ENCODE results near the gene SPATA13. TPM values are rescaled to one million over a fixed set of nuclear protein-coding genes. Genes with fewer than 3 reads are reported as not detected.
A peak's percentile ranks its signal among the peaks of the same experiment; 100 is the strongest.

Gene SPATA13
- total and polyA plus RNA-seq, 4 donors, result 29.7 to 41.3 (median 31.8) TPM

DNA sequence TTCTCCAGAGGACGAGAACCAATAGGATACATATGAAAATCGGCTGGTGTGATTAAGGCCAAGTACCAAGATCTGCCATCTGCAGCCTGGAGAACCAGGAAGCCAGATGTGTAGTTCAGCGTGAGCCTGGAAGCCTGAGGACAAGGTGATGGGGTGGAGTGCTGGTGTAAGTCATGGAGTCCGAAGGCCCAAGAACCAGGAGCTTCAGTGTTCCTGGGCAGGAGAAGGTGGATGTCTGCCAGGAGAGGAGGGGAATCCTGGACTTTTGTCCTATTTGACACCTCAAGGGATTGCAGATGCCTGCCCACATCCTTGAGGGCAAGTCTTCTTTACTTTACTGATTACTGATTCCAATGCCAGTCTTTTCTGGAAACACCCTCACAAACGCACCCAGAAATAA is 71.5 kb downstream of the SPATA13 start:
- Histone ChIP-seq H3K9me3 (ENCODE audit: control insufficient read depth, insufficient read depth, low read length) (no peaks in the 10 kb centered on the region), H3K27ac (ENCODE audit: low read depth, low read length) (no peak overlapping the region), H3K36me3 (ENCODE audit: control insufficient read depth, insufficient read depth, low read length) (peaks cover 2% of the 10 kb centered on the region), H3K4me3 (ENCODE audit: low read depth, low read length) (no peak overlapping the region), H3K4me1 (ENCODE audit: control insufficient read depth, insufficient read depth, low read length) (no peaks in the 10 kb centered on the region), H3K27me3 (ENCODE audit: control insufficient read depth, insufficient read depth, low read length) (no peaks in the 10 kb centered on the region)
- no peak for DNase-seq (ENCODE audit: low read depth in 4 of 6, low spot score in 6 of 6)
- 90% methylated on average over 4 of the region's 5 CpGs for WGBS (ENCODE audit: insufficient coverage)

DNA sequence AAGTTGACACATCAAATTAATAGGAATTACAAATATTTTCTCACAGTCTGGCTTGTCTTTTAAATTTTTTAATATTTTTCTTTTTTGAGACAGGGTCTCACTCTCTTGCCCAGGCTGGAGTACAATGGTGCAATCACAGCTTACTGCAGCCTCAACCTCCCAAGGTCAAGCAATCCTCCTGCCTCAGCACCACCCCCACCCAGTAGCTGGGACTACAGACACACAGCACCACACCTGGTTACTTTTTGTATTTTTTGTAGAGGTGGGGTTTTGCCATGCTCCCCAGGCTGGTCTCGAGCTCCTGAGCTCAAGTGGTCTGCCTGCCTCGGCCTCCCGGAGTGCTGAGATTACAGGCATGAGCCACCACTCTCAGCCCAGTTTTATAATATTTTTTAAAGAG is 72.0 kb downstream of the SPATA13 start:
- DNase-seq (ENCODE audit: low read depth in 4 of 6, low spot score in 6 of 6), result no peak
- Histone ChIP-seq H3K36me3 (ENCODE audit: control insufficient read depth, insufficient read depth, low read length) (peaks cover 2% of the 10 kb centered on the region), H3K27ac (ENCODE audit: low read depth, low read length) (no peak overlapping the region), H3K27me3 (ENCODE audit: control insufficient read depth, insufficient read depth, low read length) (no peaks in the 10 kb centered on the region), H3K4me1 (ENCODE audit: control insufficient read depth, insufficient read depth, low read length) (no peaks in the 10 kb centered on the region), H3K9me3 (ENCODE audit: control insufficient read depth, insufficient read depth, low read length) (no peaks in the 10 kb centered on the region), H3K4me3 (ENCODE audit: low read depth, low read length) (no peak overlapping the region)
- WGBS (ENCODE audit: insufficient coverage), result no CpG with 5 or more reads among the region's 3 CpGs

GRCh38 chr13:24233351-24233901 is 72.9 kb downstream of the SPATA13 start:
- no peak overlapping the region for H3K4me3 ChIP-seq (ENCODE audit: low read depth, low read length)
- H3K9me3 ChIP-seq (ENCODE audit: control insufficient read depth, insufficient read depth, low read length), result no peaks in the 10 kb centered on the region
- peaks cover 2% of the 10 kb centered on the region for H3K36me3 ChIP-seq (ENCODE audit: control insufficient read depth, insufficient read depth, low read length)
- H3K4me1 ChIP-seq (ENCODE audit: control insufficient read depth, insufficient read depth, low read length), result no peaks in the 10 kb centered on the region
- DNase-seq (ENCODE audit: low read depth in 4 of 6, low spot score in 6 of 6), result peak in 4 of 6 donors; percentile 29 to 76 (median 54)
- no peaks in the 10 kb centered on the region for H3K27me3 ChIP-seq (ENCODE audit: control insufficient read depth, insufficient read depth, low read length)
- no peak overlapping the region for H3K27ac ChIP-seq (ENCODE audit: low read depth, low read length)
- WGBS (ENCODE audit: insufficient coverage), result 0% methylated on average over 1 of the region's 4 CpGs

GRCh38 chr13:24234200-24234915 is 73.8 kb downstream of the SPATA13 start:
- WGBS (ENCODE audit: insufficient coverage), result no CpG with 5 or more reads among the region's 5 CpGs

GRCh38 chr13:24237356-24237755 is 76.8 kb downstream of the SPATA13 start:
- WGBS (ENCODE audit: insufficient coverage), result 100% methylated on average over 1 of the region's 1 CpG
- Histone ChIP-seq H3K4me1 (ENCODE audit: control insufficient read depth, insufficient read depth, low read length) (no peaks in the 10 kb centered on the region), H3K9me3 (ENCODE audit: control insufficient read depth, insufficient read depth, low read length) (no peaks in the 10 kb centered on the region), H3K27ac (ENCODE audit: low read depth, low read length) (no peak overlapping the region), H3K27me3 (ENCODE audit: control insufficient read depth, insufficient read depth, low read length) (no peaks in the 10 kb centered on the region), H3K36me3 (ENCODE audit: control insufficient read depth, insufficient read depth, low read length) (no peaks in the 10 kb centered on the region), H3K4me3 (ENCODE audit: low read depth, low read length) (no peak overlapping the region)
- no peak for DNase-seq (ENCODE audit: low read depth in 4 of 6, low spot score in 6 of 6)

More at GRCh38 chr13:24234200-24234915, 73.8 kb downstream of the SPATA13 start:
- Histone ChIP-seq H3K4me1 (ENCODE audit: control insufficient read depth, insufficient read depth, low read length) (no peaks in the 10 kb centered on the region), H3K36me3 (ENCODE audit: control insufficient read depth, insufficient read depth, low read length) (peaks cover 2% of the 10 kb centered on the region), H3K4me3 (ENCODE audit: low read depth, low read length) (no peak overlapping the region), H3K27me3 (ENCODE audit: control insufficient read depth, insufficient read depth, low read length) (no peaks in the 10 kb centered on the region), H3K9me3 (ENCODE audit: control insufficient read depth, insufficient read depth, low read length) (no peaks in the 10 kb centered on the region), H3K27ac (ENCODE audit: low read depth, low read length) (no peak overlapping the region)
- DNase-seq (ENCODE audit: low read depth in 4 of 6, low spot score in 6 of 6), result no peak

- 92% methylated on average over 6 of the region's 10 CpGs for WGBS (ENCODE audit: insufficient coverage)
- DNase-seq (ENCODE audit: low read depth in 4 of 6, low spot score in 6 of 6), result no peak
- H3K27me3 ChIP-seq (ENCODE audit: control insufficient read depth, insufficient read depth, low read length), result no peaks in the 10 kb centered on the region
- H3K36me3 ChIP-seq (ENCODE audit: control insufficient read depth, insufficient read depth, low read length), result no peaks in the 10 kb centered on the region
- H3K27ac ChIP-seq (ENCODE audit: low read depth, low read length), result no peak overlapping the region
- H3K4me1 ChIP-seq (ENCODE audit: control insufficient read depth, insufficient read depth, low read length), result peaks cover 7% of the 10 kb centered on the region
- no peaks in the 10 kb centered on the region for H3K9me3 ChIP-seq (ENCODE audit: control insufficient read depth, insufficient read depth, low read length)
- H3K4me3 ChIP-seq (ENCODE audit: low read depth, low read length), result no peak overlapping the region
These were observed 80.8 kb downstream of the SPATA13 start for GRCh38 chr13:24241336-24241735.

DNA sequence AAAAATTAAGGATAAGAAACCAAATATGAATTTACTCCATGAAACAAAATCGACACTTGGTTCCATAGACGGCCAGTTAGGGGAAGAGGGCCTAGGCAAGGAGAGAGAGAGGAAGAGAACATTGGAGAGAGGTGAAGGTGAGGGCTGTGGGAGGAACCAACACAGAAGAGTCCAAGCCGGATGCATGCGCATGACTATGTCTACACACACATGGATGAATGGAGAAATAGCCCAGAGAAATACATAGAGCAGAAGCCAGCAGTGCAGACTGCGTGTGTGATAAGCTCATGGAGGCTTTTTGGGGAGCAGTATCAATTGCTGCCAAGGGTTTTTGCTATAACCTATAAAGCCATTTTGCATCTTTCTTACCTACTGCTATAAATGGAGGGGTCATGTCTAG is 81.6 kb downstream of the SPATA13 start:
- WGBS (ENCODE audit: insufficient coverage), result no CpG with 5 or more reads among the region's 5 CpGs
- no peaks in the 10 kb centered on the region for H3K27me3 ChIP-seq (ENCODE audit: control insufficient read depth, insufficient read depth, low read length)
- DNase-seq (ENCODE audit: low read depth in 4 of 6, low spot score in 6 of 6), result no peak
- H3K4me3 ChIP-seq (ENCODE audit: low read depth, low read length), result no peak overlapping the region
- no peaks in the 10 kb centered on the region for H3K36me3 ChIP-seq (ENCODE audit: control insufficient read depth, insufficient read depth, low read length)
- no peaks in the 10 kb centered on the region for H3K9me3 ChIP-seq (ENCODE audit: control insufficient read depth, insufficient read depth, low read length)
- H3K27ac ChIP-seq (ENCODE audit: low read depth, low read length), result no peak overlapping the region
- H3K4me1 ChIP-seq (ENCODE audit: control insufficient read depth, insufficient read depth, low read length), result peaks cover 7% of the 10 kb centered on the region

DNA sequence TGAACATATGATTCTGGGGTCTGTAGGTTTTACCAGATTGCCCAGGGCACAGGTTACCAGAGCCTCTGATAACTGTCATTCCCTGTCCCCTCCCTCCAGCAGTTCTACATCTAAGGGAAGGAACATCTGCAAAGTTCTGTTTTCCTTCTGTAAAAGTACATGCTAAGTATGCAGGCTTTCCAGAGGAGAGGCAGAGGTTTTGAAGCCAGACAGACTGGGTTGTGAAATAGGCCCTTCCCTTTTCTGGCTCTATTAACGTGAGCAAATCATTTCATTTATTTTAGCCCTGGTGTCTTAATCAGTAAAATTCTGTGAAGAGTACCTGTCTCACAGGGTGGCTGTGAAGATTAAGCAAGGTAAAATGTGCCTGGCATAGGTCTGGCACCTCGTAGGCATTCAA is 82.8 kb downstream of the SPATA13 start:
- H3K27ac ChIP-seq (ENCODE audit: low read depth, low read length), result no peak overlapping the region

DNA sequence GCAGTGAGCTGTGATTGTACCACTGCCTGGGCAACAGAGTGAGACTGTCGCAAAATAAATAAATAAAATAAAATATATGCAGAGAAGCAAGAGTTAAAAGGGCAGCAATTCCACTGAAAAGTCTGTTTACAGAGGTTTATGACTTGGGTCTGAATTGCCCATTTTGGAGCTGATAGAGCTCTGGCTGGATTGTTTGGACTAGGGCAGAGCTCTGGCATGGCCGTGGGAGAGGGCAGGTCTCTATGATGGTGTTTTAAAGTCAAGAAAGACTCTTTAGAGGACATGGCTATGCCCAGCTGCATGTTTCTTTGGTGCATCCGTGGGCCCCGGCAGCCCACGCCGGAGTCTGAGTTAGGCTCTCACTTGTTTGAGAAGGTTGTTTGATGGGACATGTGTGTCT is 84.3 kb downstream of the SPATA13 start:
- no peak overlapping the region for H3K4me3 ChIP-seq (ENCODE audit: low read depth, low read length)
- no peak overlapping the region for H3K27ac ChIP-seq (ENCODE audit: low read depth, low read length)
- H3K4me1 ChIP-seq (ENCODE audit: control insufficient read depth, insufficient read depth, low read length), result peaks cover 7% of the 10 kb centered on the region
- H3K9me3 ChIP-seq (ENCODE audit: control insufficient read depth, insufficient read depth, low read length), result no peaks in the 10 kb centered on the region
- peaks cover 4% of the 10 kb centered on the region for H3K36me3 ChIP-seq (ENCODE audit: control insufficient read depth, insufficient read depth, low read length)
- 50% methylated on average over 5 of the region's 6 CpGs for WGBS (ENCODE audit: insufficient coverage)
- no peaks in the 10 kb centered on the region for H3K27me3 ChIP-seq (ENCODE audit: control insufficient read depth, insufficient read depth, low read length)
- no peak for DNase-seq (ENCODE audit: low read depth in 4 of 6, low spot score in 6 of 6)

More for the DNA sequence above, 82.8 kb downstream of the SPATA13 start:
- WGBS (ENCODE audit: insufficient coverage), result 100% methylated on average over 1 of the region's 2 CpGs
- H3K4me3 ChIP-seq (ENCODE audit: low read depth, low read length), result no peak overlapping the region
- H3K9me3 ChIP-seq (ENCODE audit: control insufficient read depth, insufficient read depth, low read length), result no peaks in the 10 kb centered on the region
- peaks cover 7% of the 10 kb centered on the region for H3K4me1 ChIP-seq (ENCODE audit: control insufficient read depth, insufficient read depth, low read length)
- no peaks in the 10 kb centered on the region for H3K36me3 ChIP-seq (ENCODE audit: control insufficient read depth, insufficient read depth, low read length)
- no peak for DNase-seq (ENCODE audit: low read depth in 4 of 6, low spot score in 6 of 6)
- H3K27me3 ChIP-seq (ENCODE audit: control insufficient read depth, insufficient read depth, low read length), result no peaks in the 10 kb centered on the region

- 65% methylated on average over 4 of the region's 5 CpGs for WGBS (ENCODE audit: insufficient coverage)
- H3K9me3 ChIP-seq (ENCODE audit: control insufficient read depth, insufficient read depth, low read length), result no peaks in the 10 kb centered on the region
- DNase-seq (ENCODE audit: low read depth in 4 of 6, low spot score in 6 of 6), result no peak
- H3K4me3 ChIP-seq (ENCODE audit: low read depth, low read length), result no peak overlapping the region
- peaks cover 12% of the 10 kb centered on the region for H3K36me3 ChIP-seq (ENCODE audit: control insufficient read depth, insufficient read depth, low read length)
- no peak overlapping the region for H3K27ac ChIP-seq (ENCODE audit: low read depth, low read length)
- H3K4me1 ChIP-seq (ENCODE audit: control insufficient read depth, insufficient read depth, low read length), result peaks cover 13% of the 10 kb centered on the region
- no peaks in the 10 kb centered on the region for H3K27me3 ChIP-seq (ENCODE audit: control insufficient read depth, insufficient read depth, low read length)
These were observed 86.5 kb downstream of the SPATA13 start for GRCh38 chr13:24247016-24247415.

All from spinal cord (tissue), 10 donors.